HL-60 (cell line): ENCODE results near the gene SLC49A3.

Source experiments
- DNase-seq, 2 experiments: peaks; one replicate each; pipeline ENCODE4 v3.0.0-alpha.2; 2010 to 2020; ENCODE audit warnings: low read depth in 1 of 2, low spot score in 1 of 2
- H3K27ac ChIP-seq: fragments of 250-450 bp; sonication (Bioruptor Pico); replicated peaks from 2 replicates; pipeline ENCODE4 v1.5.1; 2020; ENCODE audit warnings: mild to moderate bottlenecking, moderate library complexity
- H3K27me3 ChIP-seq: fragments of 250-450 bp; sonication (Bioruptor Pico); 2 replicates; pipeline ENCODE4 v1.5.1; 2021; ENCODE audit warnings: mild to moderate bottlenecking, moderate library complexity; ENCODE audit not compliant: insufficient read depth, poor library complexity, severe bottlenecking
- H3K4me3 ChIP-seq: replicated peaks from 2 replicates; pipeline ENCODE4 v1.5.1; 2011; ENCODE audit warnings: mild to moderate bottlenecking, control low read depth, low read length; ENCODE audit not compliant: insufficient read depth
- GABPA ChIP-seq: IDR thresholded peaks from 2 replicates; pipeline ENCODE4 v1.6.1; 2012; ENCODE audit warnings: low read depth
- POLR2AphosphoS5 ChIP-seq: IDR thresholded peaks from 2 replicates; pipeline ENCODE4 v1.6.1; 2012; ENCODE audit warnings: low read depth
- SPI1 ChIP-seq: IDR thresholded peaks from 2 replicates; pipeline ENCODE4 v1.6.1; 2012; ENCODE audit warnings: low read depth, mild to moderate bottlenecking, borderline replicate concordance
- TF ChIP-seq, protein P1 (sequence below): IDR thresholded peaks from one replicate; pipeline ENCODE4 v1.5.1; 2011; ENCODE audit warnings: low read length, control low read depth, inconsistent platforms; ENCODE audit not compliant: insufficient read depth
- TF ChIP-seq, protein P2 (sequence below): IDR thresholded peaks from 2 replicates; pipeline ENCODE4 v1.6.1; 2012; ENCODE audit warnings: low read depth; ENCODE audit not compliant: insufficient replicate concordance

The SLC49A3 gene

DNA sequence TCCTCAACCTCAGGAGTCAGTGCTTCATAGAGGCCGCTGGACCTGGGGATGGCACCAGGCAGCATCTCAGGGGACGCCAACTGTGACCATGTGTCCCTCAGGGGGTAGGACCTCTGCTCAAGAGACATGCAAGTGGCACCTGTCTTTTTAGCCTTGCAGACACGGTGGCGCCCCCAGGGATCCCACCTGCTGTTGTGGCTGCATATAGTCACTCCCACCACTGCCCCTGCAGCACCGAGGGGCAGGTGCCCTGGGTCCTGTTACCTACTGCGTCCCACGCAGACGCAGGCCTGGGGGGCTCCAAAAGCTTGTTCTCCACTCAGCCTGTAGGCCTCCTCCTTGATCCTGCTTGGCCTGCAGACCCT is 12.1 kb downstream of the SLC49A3 start:
- no peak for DNase-seq
- Histone ChIP-seq H3K27ac (no peak overlapping the region), H3K4me3 (no peak overlapping the region), H3K27me3 (peaks cover 3% of the 10 kb centered on the region)
- TF ChIP-seq POLR2AphosphoS5 (no peak), SPI1 (no peak), GABPA (no peak)
- TF ChIP-seq, protein P1, sequence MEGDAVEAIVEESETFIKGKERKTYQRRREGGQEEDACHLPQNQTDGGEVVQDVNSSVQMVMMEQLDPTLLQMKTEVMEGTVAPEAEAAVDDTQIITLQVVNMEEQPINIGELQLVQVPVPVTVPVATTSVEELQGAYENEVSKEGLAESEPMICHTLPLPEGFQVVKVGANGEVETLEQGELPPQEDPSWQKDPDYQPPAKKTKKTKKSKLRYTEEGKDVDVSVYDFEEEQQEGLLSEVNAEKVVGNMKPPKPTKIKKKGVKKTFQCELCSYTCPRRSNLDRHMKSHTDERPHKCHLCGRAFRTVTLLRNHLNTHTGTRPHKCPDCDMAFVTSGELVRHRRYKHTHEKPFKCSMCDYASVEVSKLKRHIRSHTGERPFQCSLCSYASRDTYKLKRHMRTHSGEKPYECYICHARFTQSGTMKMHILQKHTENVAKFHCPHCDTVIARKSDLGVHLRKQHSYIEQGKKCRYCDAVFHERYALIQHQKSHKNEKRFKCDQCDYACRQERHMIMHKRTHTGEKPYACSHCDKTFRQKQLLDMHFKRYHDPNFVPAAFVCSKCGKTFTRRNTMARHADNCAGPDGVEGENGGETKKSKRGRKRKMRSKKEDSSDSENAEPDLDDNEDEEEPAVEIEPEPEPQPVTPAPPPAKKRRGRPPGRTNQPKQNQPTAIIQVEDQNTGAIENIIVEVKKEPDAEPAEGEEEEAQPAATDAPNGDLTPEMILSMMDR = no peak
- TF ChIP-seq, protein P2, sequence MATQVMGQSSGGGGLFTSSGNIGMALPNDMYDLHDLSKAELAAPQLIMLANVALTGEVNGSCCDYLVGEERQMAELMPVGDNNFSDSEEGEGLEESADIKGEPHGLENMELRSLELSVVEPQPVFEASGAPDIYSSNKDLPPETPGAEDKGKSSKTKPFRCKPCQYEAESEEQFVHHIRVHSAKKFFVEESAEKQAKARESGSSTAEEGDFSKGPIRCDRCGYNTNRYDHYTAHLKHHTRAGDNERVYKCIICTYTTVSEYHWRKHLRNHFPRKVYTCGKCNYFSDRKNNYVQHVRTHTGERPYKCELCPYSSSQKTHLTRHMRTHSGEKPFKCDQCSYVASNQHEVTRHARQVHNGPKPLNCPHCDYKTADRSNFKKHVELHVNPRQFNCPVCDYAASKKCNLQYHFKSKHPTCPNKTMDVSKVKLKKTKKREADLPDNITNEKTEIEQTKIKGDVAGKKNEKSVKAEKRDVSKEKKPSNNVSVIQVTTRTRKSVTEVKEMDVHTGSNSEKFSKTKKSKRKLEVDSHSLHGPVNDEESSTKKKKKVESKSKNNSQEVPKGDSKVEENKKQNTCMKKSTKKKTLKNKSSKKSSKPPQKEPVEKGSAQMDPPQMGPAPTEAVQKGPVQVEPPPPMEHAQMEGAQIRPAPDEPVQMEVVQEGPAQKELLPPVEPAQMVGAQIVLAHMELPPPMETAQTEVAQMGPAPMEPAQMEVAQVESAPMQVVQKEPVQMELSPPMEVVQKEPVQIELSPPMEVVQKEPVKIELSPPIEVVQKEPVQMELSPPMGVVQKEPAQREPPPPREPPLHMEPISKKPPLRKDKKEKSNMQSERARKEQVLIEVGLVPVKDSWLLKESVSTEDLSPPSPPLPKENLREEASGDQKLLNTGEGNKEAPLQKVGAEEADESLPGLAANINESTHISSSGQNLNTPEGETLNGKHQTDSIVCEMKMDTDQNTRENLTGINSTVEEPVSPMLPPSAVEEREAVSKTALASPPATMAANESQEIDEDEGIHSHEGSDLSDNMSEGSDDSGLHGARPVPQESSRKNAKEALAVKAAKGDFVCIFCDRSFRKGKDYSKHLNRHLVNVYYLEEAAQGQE = no peak

DNA sequence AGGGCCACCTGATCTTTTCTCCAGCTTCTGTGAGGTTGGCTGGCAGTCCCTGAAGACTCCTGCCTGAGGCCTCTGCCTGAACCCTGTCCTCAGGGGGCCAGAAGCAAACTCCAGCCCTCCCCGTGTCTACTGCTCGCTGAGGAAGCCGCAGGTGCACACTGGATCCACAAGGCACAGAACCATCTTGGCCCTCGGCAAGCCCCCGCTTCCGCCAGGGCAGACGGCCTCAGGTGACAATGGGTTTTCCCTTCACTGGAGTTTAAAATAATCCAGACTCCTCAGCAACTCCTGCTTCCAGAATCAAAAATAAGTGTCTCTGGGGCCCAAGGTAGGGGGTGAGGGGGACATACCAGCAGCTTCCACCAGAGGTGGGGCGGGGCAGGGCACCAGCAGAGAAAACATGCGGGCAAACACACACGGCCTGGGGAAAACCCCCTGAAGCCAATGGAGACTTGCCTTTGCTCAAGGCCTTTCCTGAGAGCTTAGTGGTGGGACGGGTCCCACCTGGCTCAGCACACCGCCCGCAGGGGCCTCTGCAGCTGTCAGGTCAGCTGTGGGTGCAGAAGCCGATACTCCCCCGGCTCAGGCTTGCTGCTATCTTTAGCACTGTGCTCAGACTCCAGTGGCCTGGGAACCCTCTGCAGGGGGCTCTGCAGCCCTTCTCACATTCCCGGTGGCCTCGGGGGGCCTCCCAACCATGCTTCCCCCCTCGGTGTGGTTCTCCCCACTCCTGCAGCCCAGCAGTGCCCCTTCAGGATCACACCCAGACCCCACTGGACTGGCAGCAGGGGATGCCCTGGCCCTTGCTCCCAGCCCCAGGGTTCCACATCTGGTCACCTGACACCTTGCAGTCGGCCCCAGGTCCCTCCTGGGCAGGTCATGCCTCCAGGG is 12.7 kb downstream of the SLC49A3 start:
- peaks cover 3% of the 10 kb centered on the region for H3K27me3 ChIP-seq
- no peak for DNase-seq
- H3K27ac ChIP-seq = no peak overlapping the region
- no peak overlapping the region for H3K4me3 ChIP-seq
- TF ChIP-seq, protein P2 = no peak
- no peak for TF ChIP-seq POLR2AphosphoS5
- no peak for TF ChIP-seq SPI1
- TF ChIP-seq GABPA = no peak
- TF ChIP-seq, protein P1 = no peak

DNA sequence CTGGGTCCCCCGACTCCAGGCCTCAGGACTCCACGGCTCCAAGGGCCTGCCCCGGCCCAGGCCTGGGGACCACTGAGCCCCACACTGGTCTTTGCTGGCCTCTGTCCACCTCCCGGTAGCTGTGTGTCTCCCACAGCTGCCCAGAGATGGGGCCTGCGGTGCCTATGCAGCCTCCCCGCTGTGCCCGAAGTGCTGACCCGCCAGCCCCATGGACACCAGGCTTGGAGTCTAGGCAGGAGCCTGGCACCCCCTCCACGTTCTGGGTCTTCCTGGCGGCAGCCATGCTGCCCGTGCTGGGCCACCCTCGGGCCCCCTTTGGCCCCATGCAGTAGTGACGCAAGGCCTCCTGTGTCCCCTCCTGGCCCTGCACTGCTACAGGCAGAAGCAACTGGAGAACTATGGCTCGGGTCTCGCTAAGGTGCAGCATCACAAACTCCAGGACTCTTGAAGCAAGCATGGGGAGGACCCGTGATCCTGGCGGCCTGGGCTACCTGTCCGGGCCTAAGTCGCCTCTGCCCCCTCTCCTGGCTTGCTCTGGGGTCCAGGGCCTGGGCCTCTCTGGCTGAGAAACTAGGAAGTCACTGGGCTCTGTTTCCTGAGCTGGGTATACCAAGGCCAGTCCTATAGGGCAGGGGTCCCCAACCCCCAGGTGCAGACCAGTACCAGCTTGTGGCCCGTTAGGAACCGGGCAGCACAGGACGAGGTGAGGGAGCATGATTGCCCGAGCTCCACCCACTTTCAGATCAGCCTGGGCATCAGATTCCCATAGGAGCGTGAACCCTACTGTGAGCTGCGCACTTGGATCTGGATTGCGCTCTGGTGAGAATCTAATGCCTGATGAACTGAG is 13.7 kb downstream of the SLC49A3 start:
- H3K27ac ChIP-seq = peak overlapping the region; percentile 94
- TF ChIP-seq, protein P2 = no peak
- TF ChIP-seq SPI1 (no peak), GABPA (no peak), POLR2AphosphoS5 (no peak)
- TF ChIP-seq, protein P1 = no peak
- peak overlapping the region; percentile 82 for H3K4me3 ChIP-seq
- DNase-seq = peak in 1 of 2 experiments; percentile 31
- H3K27me3 ChIP-seq = no peaks in the 10 kb centered on the region
